Mammary epithelial cell (primary cell): ENCODE measurements around the gene KCNJ14.

ENCODE experiments used
- CTCF ChIP-seq, 2 donors: IDR thresholded peaks in 1 of 2; conservative IDR thresholded peaks in 1 of 2; 2 replicates each; pipeline ENCODE4 v1.5.1; 2011 to 2012; ENCODE audit warnings: inconsistent platforms in 2 of 2, low read length in 2 of 2, mild to moderate bottlenecking in 2 of 2, control low read depth in 1 of 2, low read depth in 1 of 2; ENCODE audit not compliant: insufficient read depth in 1 of 2; ENCODE audit errors: extremely low read depth in 1 of 2
- EZH2 ChIP-seq: IDR thresholded peaks from 2 replicates; pipeline ENCODE4 v1.6.1; 2012; ENCODE audit warnings: low read length, inconsistent platforms, borderline replicate concordance

GRCh38 chr19:48509467-48510194 lies 54.3 kb downstream of the KCNJ14 start:
- TF ChIP-seq CTCF (conservative IDR thresholded peaks at IDR 0.05 in 1 of 2, IDR thresholded peaks at IDR 0.05 in 1 of 2; ENCODE audit: extremely low read depth in 1 of 2, insufficient read depth in 1 of 2, low read depth in 1 of 2, low read length in 2 of 2) (no peak), EZH2 (no peak)
